ENCODE measurements around the gene RPRD2. TPM values are rescaled to one million over a fixed set of nuclear protein-coding genes. Genes with fewer than 3 reads are reported as not detected.

Gene RPRD2
- total and polyA plus RNA-seq, 9 of the 15 experiments (the other 6 are each of a cell fraction or from before 2014, with no cell fraction given) = 1.5 to 21.6 (median 7.7) TPM

GRCh38 chr1:150464422-150464826 lies 100.5 kb downstream of the RPRD2 start (continued):
- TF ChIP-seq CTCFL (IDR thresholded peaks at IDR 0.05; ENCODE audit: borderline replicate concordance, insufficient read depth, low read depth, low read length, poor library complexity, severe bottlenecking) = peak; percentile 17
- TF ChIP-seq NBN (IDR thresholded peaks at IDR 0.05; ENCODE audit: low read depth) = 0 out of 2 replicates have a peak, but pooled peaks have one; percentile 24
- peak; percentile 45; the same call in 1 of the 2 replicates for TF ChIP-seq STAG1 (CRISPR knock-in tag; IDR thresholded peaks at IDR 0.05; ENCODE audit: borderline replicate concordance)
- TF ChIP-seq EP400 (IDR thresholded peaks at IDR 0.05) = 0 out of 2 replicates have a peak, but pooled peaks have one; percentile 22

- Histone ChIP-seq H3K27ac (ENCODE audit: extremely low read depth, low read depth, low read length) (no peak overlapping the region), H3K4me2 (ENCODE audit: insufficient read depth, low read length) (no peak overlapping the region), H4K20me1 (replicated peaks; ENCODE audit: control insufficient read depth, insufficient read depth, low read length) (no peaks in the 10 kb centered on the region), H3K27me3 (ENCODE audit: control insufficient read depth in 2 of 2, insufficient read depth in 2 of 2, low read length in 2 of 2) (no peaks in the 10 kb centered on the region), H3K4me3 (no peak overlapping the region), H3K36me3 (ENCODE audit: control insufficient read depth, insufficient read depth, low read length) (peaks cover 60% of the 10 kb centered on the region), H3K9ac (ENCODE audit: insufficient read depth in 1 of 2, low read depth in 2 of 2, low read length in 2 of 2) (no peak overlapping the region), H2AFZ (ENCODE audit: low read depth, low read length) (no peak overlapping the region), H3K9me3 (replicated peaks; ENCODE audit: control insufficient read depth, insufficient read depth, low read depth, low read length) (no peaks in the 10 kb centered on the region), H3K9me1 (ENCODE audit: control insufficient read depth, insufficient read depth, low read length) (no peaks in the 10 kb centered on the region), H3K4me1 (replicated peaks in 1 of 2; ENCODE audit: control insufficient read depth in 2 of 2, insufficient read depth in 2 of 2, low read length in 2 of 2) (no peaks in the 10 kb centered on the region), H3K79me2 (ENCODE audit: control insufficient read depth, insufficient read depth, low read length) (no peaks in the 10 kb centered on the region)
- intact Hi-C loops (cut with micrococcal nuclease) (no loop called here), in situ Hi-C loops (cut with MboI) (no loop called here)
- no TSS peak for BruUV-seq (replicated peaks)
- FAIRE-seq (no peak), DNase-seq (ENCODE audit: extremely low read depth in 1 of 4, low spot score in 3 of 4) (no peak), ATAC-seq (no peak)
- ChIA-PET CTCF (ENCODE audit: low intra/inter-chr PET ratio) (interaction anchor here (1.2 kb wide), 1 partner anchor 49 kb away, joined by 10 read pairs; no protein-coding TSS in a partner anchor), POLR2A (no interaction called here)
- no peak for TF ChIP-seq KLF13 (tag; IDR thresholded peaks at IDR 0.05; ENCODE audit: borderline replicate concordance, low read depth)
- TF ChIP-seq FOXP4 (CRISPR knock-in tag; IDR thresholded peaks at IDR 0.05; ENCODE audit: borderline replicate concordance) = no peak
- no peak for TF ChIP-seq WHSC1 (IDR thresholded peaks at IDR 0.05; ENCODE audit: low read length)
- TF ChIP-seq STAT6 (CRISPR knock-in tag; IDR thresholded peaks at IDR 0.05) = no peak
- TF ChIP-seq KLF10 (CRISPR knock-in tag; IDR thresholded peaks at IDR 0.05) = no peak
- no peak for TF ChIP-seq U2AF1 (optimal IDR thresholded peaks at IDR 0.05; ENCODE audit: low read depth, low read length)
These were observed 103.0 kb downstream of the RPRD2 start for GRCh38 chr1:150466964-150467363.
